HCT116 (cell line): ENCODE measurements around the gene NDUFB7. TPM values are rescaled to one million over a fixed set of nuclear protein-coding genes. Genes with fewer than 3 reads are reported as not detected.

ENCODE experiments used
- CBX3 ChIP-seq: IDR thresholded peaks from 2 replicates; pipeline ENCODE4 v1.6.1; 2012; ENCODE audit warnings: low read depth
- CTCF ChIP-seq, 3 experiments: fragments of 200-600 bp in 1 of 3; sonication (generic) in 1 of 3; IDR thresholded peaks in 2 of 3; conservative IDR thresholded peaks in 1 of 3; 2 replicates each; pipeline ENCODE4 v1.5.1; 2012 to 2017; ENCODE audit warnings: low read depth in 2 of 3, low read length in 2 of 3, antibody characterized with exemption in 1 of 3, borderline replicate concordance in 1 of 3, control low read depth in 1 of 3, mild to moderate bottlenecking in 1 of 3, mixed read lengths in 1 of 3, mixed run types in 1 of 3, moderate library complexity in 1 of 3; ENCODE audit not compliant: insufficient read depth in 1 of 3
- ELF1 ChIP-seq: IDR thresholded peaks from 2 replicates; pipeline ENCODE4 v1.6.1; 2012; ENCODE audit warnings: low read depth, borderline replicate concordance
- JUND ChIP-seq: IDR thresholded peaks from 2 replicates; pipeline ENCODE4 v1.6.1; 2012
- REST ChIP-seq: IDR thresholded peaks from 2 replicates; pipeline ENCODE4 v1.6.1; 2012; ENCODE audit warnings: low read depth
- SIN3A ChIP-seq: IDR thresholded peaks from 2 replicates; pipeline ENCODE4 v1.6.1; 2012; ENCODE audit warnings: low read depth
- SRF ChIP-seq: IDR thresholded peaks from 2 replicates; pipeline ENCODE4 v1.6.1; 2012; ENCODE audit warnings: low read depth
- TCF7L2 ChIP-seq: IDR thresholded peaks from 2 replicates; pipeline ENCODE4 v1.7.0; 2011; ENCODE audit warnings: borderline replicate concordance, inconsistent platforms; ENCODE audit not compliant: insufficient read depth, insufficient read length; ENCODE audit errors: extremely low read depth
- ZFX ChIP-seq: fragments of 450-650 bp; IDR thresholded peaks from 2 replicates; pipeline ENCODE4 v1.6.1; 2017
- ZNF274 ChIP-seq: fragments of 200-500 bp; sonication (Bioruptor generic); IDR thresholded peaks from 2 replicates; pipeline ENCODE4 v1.6.1; 2014; ENCODE audit warnings: mild to moderate bottlenecking, low read depth, low read length, inconsistent platforms
- total RNA-seq: library from RNA; stranded (reverse); gene quantifications from one replicate; pipeline ENCODE4 v1.2.1, GENCODE V29; 2021; ENCODE audit not compliant: unreplicated experiment

Gene NDUFB7
- total RNA-seq, 1 experiment from 2014 or later: 167 TPM

- TF ChIP-seq REST (no peak), CTCF (IDR thresholded peaks at IDR 0.05 in 2 of 3, conservative IDR thresholded peaks at IDR 0.05 in 1 of 3; ENCODE audit: borderline replicate concordance in 1 of 3, insufficient read depth in 1 of 3, low read depth in 2 of 3, low read length in 2 of 3) (no peak), ZFX (no peak), SRF (no peak), CBX3 (no peak), ZNF274 (no peak), TCF7L2 (no peak), ELF1 (no peak), JUND (no peak), SIN3A (no peak)
Observed at GRCh38 chr19:14577885-14578427, 6.1 kb upstream of the NDUFB7 start (continued).
